ENCODE measurements around the gene APBA2. TPM values are rescaled to one million over a fixed set of nuclear protein-coding genes. Genes with fewer than 3 reads are reported as not detected.

Gene APBA2
- total RNA-seq, 4 donors from 2014 or later = 7.2 to 33.8 (median 8.8) TPM

DNA sequence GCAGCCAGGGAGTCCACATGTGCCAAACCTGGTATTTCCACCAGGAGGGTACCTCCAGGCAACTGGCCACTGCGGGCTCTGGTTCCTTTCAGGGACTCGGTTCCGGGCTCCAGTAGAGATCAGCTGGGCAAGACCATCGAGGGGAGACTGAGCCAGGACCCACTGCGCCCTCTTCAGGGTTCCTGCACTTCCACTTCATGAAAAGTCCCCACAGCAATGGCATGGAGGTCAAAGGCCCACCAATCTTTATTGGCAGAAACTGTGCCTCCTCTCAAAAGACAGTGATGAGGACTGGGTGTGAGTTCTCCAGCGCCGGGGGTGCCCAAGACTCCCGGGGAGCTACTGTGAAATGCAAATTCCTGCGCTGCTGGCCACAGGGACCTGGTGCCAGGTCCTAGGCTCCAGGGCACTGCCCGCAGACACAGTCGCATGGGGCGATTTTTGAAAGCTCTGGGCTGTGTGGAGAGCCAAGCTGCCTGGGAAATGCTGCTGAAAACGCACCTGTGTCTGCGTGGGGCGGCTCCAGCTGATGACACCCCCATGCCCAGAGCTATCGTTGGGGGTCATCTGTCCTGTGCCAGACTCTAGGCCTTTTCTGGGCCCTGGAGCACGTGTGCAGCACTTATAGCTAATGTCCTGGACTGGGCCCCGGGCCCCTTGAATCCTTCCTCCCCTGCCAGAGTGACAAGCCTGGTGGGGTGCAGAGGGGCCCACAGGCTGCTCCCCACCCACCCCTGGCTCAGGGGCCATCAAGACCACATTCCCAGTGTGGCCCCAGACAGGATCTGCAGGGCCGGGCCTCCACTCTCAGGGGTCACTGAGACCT lies 239.8 kb downstream of the APBA2 start:
- Histone ChIP-seq H3K27me3 (no peaks in the 10 kb centered on the region), H3K4me1 (no peaks in the 10 kb centered on the region), H3K4me3 (no peak overlapping the region), H3K27ac (no peak overlapping the region), H3K36me3 (no peaks in the 10 kb centered on the region), H3K9me3 (no peaks in the 10 kb centered on the region)
- no peak for DNase-seq
- TF ChIP-seq, protein P1, sequence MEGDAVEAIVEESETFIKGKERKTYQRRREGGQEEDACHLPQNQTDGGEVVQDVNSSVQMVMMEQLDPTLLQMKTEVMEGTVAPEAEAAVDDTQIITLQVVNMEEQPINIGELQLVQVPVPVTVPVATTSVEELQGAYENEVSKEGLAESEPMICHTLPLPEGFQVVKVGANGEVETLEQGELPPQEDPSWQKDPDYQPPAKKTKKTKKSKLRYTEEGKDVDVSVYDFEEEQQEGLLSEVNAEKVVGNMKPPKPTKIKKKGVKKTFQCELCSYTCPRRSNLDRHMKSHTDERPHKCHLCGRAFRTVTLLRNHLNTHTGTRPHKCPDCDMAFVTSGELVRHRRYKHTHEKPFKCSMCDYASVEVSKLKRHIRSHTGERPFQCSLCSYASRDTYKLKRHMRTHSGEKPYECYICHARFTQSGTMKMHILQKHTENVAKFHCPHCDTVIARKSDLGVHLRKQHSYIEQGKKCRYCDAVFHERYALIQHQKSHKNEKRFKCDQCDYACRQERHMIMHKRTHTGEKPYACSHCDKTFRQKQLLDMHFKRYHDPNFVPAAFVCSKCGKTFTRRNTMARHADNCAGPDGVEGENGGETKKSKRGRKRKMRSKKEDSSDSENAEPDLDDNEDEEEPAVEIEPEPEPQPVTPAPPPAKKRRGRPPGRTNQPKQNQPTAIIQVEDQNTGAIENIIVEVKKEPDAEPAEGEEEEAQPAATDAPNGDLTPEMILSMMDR (IDR thresholded peaks at IDR 0.05) = no peak
- no peak for TF ChIP-seq POLR2A (IDR thresholded peaks at IDR 0.05)

DNA sequence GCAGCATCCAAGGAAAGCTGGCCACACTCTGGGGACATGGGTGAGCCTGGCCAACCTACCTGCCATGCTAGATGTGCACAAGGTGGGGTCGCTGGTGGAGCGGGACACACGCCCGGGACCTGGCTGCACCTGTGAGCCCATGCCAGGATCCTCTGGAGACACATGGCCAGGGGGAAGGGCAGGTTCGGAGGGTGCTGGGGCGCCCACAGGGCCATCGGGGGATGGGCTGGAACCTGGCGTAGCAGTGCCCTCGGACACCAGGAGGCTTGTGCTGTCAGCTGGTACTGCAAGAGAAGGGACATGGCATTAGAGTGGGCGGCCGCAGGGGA lies 240.4 kb downstream of the APBA2 start:
- no peaks in the 10 kb centered on the region for H3K36me3 ChIP-seq
- DNase-seq = no peak
- no peaks in the 10 kb centered on the region for H3K9me3 ChIP-seq
- H3K27ac ChIP-seq = no peak overlapping the region
- no peak overlapping the region for H3K4me3 ChIP-seq
- H3K27me3 ChIP-seq = no peaks in the 10 kb centered on the region
- H3K4me1 ChIP-seq = no peaks in the 10 kb centered on the region
- no peak for TF ChIP-seq POLR2A (IDR thresholded peaks at IDR 0.05)
- TF ChIP-seq, protein P1 (IDR thresholded peaks at IDR 0.05) = no peak

DNA sequence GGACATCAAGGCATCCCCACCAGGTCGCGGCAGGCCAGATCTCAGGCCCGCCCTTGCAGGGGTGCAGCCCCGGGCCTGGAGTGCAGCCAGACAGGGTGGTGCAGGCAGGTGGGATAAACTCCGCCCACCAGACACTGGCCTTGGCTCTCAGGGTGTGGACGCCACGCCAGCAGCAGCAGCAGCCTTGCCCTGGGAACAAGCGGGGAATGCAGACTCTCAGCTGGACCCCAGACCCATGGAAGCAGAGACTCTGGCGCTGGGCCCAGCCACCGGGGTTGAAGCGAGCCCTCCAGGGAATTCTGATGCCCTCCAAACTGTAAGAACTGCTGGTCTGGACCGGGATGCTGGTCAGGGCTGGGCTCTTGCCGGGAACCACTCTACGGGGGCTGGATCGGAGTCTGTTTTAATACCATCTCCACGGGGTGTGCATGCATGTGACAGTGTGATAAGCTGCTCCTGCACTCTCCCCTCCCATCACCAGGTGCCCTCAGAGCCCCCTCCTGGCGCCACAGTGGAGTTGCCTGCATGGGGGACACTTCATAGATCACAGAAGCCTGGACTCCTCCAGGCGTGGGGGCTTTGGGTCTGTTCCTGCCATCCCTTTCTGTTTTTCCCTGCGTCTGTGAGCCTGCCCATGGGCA lies 241.2 kb downstream of the APBA2 start:
- DNase-seq = no peak
- Histone ChIP-seq H3K4me3 (no peak overlapping the region), H3K9me3 (no peaks in the 10 kb centered on the region), H3K27me3 (no peaks in the 10 kb centered on the region), H3K4me1 (no peaks in the 10 kb centered on the region), H3K27ac (no peak overlapping the region), H3K36me3 (no peaks in the 10 kb centered on the region)
- TF ChIP-seq POLR2A (IDR thresholded peaks at IDR 0.05) = no peak
- TF ChIP-seq, protein P1 (IDR thresholded peaks at IDR 0.05) = no peak

DNA sequence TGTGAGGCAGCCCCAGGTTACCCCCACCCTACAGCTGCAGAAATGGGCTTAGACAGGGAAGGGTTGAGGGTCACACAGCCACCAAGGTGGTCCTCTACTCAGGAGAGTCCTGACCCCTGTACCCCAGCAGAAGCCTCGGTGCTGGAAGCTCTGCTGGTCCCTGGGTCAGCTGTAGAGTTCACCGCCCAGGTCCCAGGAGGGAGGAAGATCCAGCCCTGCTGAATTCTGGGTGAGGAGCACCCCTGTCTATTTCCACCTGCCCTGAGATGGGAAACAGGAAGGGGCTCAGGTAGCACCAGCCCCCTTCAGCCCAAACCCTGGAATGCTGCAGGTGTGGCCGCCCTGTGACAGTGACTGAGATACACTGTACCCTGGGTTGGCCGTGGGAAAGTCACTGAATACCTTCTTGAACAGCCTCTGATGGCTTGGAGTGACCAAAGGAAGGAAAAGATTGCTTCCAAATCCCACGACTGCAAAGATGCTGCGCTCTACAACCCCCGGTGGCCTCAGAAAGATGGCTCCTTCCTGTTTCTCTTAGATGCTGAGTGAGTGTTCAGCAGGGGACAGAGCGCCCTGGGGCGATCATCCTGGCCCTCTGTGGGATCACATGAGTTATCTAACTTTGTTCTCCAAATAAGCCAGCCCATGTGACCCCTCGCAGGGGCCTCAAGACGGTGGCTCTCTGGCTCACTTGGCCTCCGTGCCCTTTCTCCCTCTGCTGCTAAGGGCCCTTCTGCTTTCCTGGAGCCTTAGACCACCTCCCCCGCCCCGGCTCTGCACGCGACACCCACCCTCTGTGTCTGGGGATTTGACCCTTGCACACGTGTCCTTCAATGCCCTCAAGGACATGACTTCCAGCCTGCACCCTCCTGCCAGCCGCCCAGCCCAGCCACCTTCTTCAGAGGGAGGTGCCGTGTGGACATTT lies 242.0 kb downstream of the APBA2 start:
- no peaks in the 10 kb centered on the region for H3K36me3 ChIP-seq
- H3K9me3 ChIP-seq = no peaks in the 10 kb centered on the region
- DNase-seq = peak in 1 of 3 donors; percentile 28
- no peaks in the 10 kb centered on the region for H3K27me3 ChIP-seq
- H3K27ac ChIP-seq = no peak overlapping the region
- TF ChIP-seq, protein P1 (IDR thresholded peaks at IDR 0.05) = no peak
- TF ChIP-seq POLR2A (IDR thresholded peaks at IDR 0.05) = no peak
- H3K4me1 ChIP-seq = no peaks in the 10 kb centered on the region
- no peak overlapping the region for H3K4me3 ChIP-seq

DNA sequence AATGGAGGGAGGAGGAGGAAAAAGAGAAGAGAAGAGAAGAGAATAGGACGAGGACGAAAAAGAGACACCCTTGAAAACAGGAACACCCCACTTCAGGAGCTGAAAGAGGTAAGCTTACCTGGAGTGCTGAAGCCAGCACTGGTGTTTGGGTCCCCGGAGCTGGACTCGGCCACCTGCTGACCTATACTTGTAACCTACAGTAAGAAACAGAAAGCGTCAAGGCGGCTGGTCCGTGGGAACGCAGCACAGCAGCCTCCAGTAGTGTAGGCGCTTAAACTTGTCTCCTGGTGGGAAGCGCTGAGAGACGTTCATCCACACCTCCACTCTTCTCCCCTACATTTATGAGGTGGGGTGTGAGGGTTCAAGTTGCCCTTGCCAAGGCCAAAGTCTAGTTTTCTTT lies 242.9 kb downstream of the APBA2 start:
- DNase-seq = peak in 1 of 3 donors; percentile 31
- Histone ChIP-seq H3K27ac (no peak overlapping the region), H3K4me3 (no peak overlapping the region), H3K36me3 (no peaks in the 10 kb centered on the region), H3K27me3 (no peaks in the 10 kb centered on the region), H3K9me3 (no peaks in the 10 kb centered on the region), H3K4me1 (no peaks in the 10 kb centered on the region)
- TF ChIP-seq, protein P1 (IDR thresholded peaks at IDR 0.05) = no peak
- TF ChIP-seq POLR2A (IDR thresholded peaks at IDR 0.05) = no peak
